B cell (primary cell): ENCODE data around the gene RREB1. TPM values are rescaled to one million over a fixed set of nuclear protein-coding genes. Genes with fewer than 3 reads are reported as not detected.
A peak's percentile ranks its signal among the peaks of the same experiment; 100 is the strongest.

ENCODE experiments used
- ATAC-seq: fragments of 200-7000 bp; cut with Tn5 transposase; one replicate; pipeline ENCODE4 v1.10.0; 2021; ENCODE audit warnings: low read depth, mild to moderate bottlenecking, moderate number of reproducible peaks, moderate library complexity
- CTCF ChIA-PET: fragments of 350-600 bp; sonication (Branson Sonifier 250); formaldehyde crosslinking; loops from one replicate; lab custom pipeline; 2021; ENCODE audit warnings: antibody characterized with exemption, inconsistent platforms; lab: Charles Lee
- POLR2A ChIA-PET: fragments of 350-600 bp; sonication (Branson Sonifier 250); formaldehyde crosslinking; loops from one replicate; lab custom pipeline; 2021; ENCODE audit warnings: antibody characterized with exemption; lab: Charles Lee
- DNase-seq: peaks from one replicate; pipeline ENCODE4 v3.0.0; 2013
- H2AFZ ChIP-seq: 2 replicates; pipeline ENCODE4 v1.6.1; 2012; ENCODE audit warnings: mild to moderate bottlenecking, low read depth, low read length; ENCODE audit not compliant: insufficient read depth, poor library complexity, severe bottlenecking
- H3K27ac ChIP-seq, 2 donors: 1 replicate in 1 of 2; 2 replicates in 1 of 2; pipeline ENCODE4 v1.5.1; 2012 to 2013; ENCODE audit warnings: low read length in 2 of 2, mild to moderate bottlenecking in 2 of 2, moderate library complexity in 1 of 2
- H3K27me3 ChIP-seq, 4 experiments: fragments of 200-600 bp in 1 of 4; sonication (generic) in 1 of 4; replicated peaks in 1 of 4; 1 replicate in 2 of 4; 2 replicates in 2 of 4; pipeline versions ENCODE4 v1.6.1 to v1.7.0; 2013 to 2016; ENCODE audit warnings: low read length in 3 of 4, mild to moderate bottlenecking in 2 of 4, mixed read lengths in 1 of 4, moderate library complexity in 1 of 4; ENCODE audit not compliant: insufficient read depth in 4 of 4, control insufficient read depth in 3 of 4; ENCODE audit errors: control extremely low read depth in 1 of 4
- H3K36me3 ChIP-seq, 2 experiments: replicated peaks in 1 of 2; 1 replicate in 1 of 2; 2 replicates in 1 of 2; pipeline versions ENCODE4 v1.6.1 to v1.7.1; 2013; ENCODE audit warnings: low read length in 1 of 2; ENCODE audit not compliant: insufficient read depth in 2 of 2, control insufficient read depth in 1 of 2; ENCODE audit errors: control extremely low read depth in 1 of 2, extremely low read depth in 1 of 2
- H3K4me1 ChIP-seq, 2 donors: fragments of 200-600 bp in 1 of 2; sonication (generic) in 1 of 2; 1 replicate in 1 of 2; 2 replicates in 1 of 2; pipeline versions ENCODE4 v1.5.1 to v1.6.1; 2013 to 2017; ENCODE audit warnings: low read length in 2 of 2; ENCODE audit not compliant: control insufficient read depth in 2 of 2, insufficient read depth in 2 of 2
- H3K4me2 ChIP-seq: replicated peaks from 2 replicates; pipeline ENCODE3; 2012; ENCODE audit warnings: mild to moderate bottlenecking, low read depth, low read length; ENCODE audit not compliant: poor library complexity, severe bottlenecking
- H3K4me3 ChIP-seq, 5 experiments: fragments of 200-600 bp in 1 of 5; sonication (generic) in 1 of 5; 1 replicate in 3 of 5; 2 replicates in 2 of 5; pipeline versions ENCODE4 v1.5.1 to v1.7.0; 2011 to 2016; ENCODE audit warnings: low read length in 4 of 5, mild to moderate bottlenecking in 4 of 5, low read depth in 2 of 5, control low read depth in 1 of 5, moderate library complexity in 1 of 5; ENCODE audit not compliant: insufficient read depth in 1 of 5; ENCODE audit errors: control extremely low read depth in 1 of 5, extremely low read depth in 1 of 5
- H3K79me2 ChIP-seq: fragments of 200-600 bp; sonication (generic); one replicate; pipeline ENCODE4 v1.6.0; 2016; ENCODE audit warnings: low read length; ENCODE audit not compliant: control insufficient read depth, insufficient read depth
- H3K9ac ChIP-seq: fragments of 200-600 bp; sonication (generic); 2 replicates; pipeline ENCODE4 v1.6.1; 2017; ENCODE audit warnings: mild to moderate bottlenecking, low read length, moderate library complexity
- H3K9me3 ChIP-seq, 3 donors: one replicate each; pipeline versions ENCODE4 v1.6.1 to v1.7.1; 2013; ENCODE audit warnings: low read length in 2 of 3; ENCODE audit not compliant: control insufficient read depth in 2 of 3, insufficient read depth in 1 of 3; ENCODE audit errors: control extremely low read depth in 1 of 3
- H4K20me1 ChIP-seq: 2 replicates; pipeline ENCODE4 v1.6.0; 2012; ENCODE audit warnings: mild to moderate bottlenecking, low read length; ENCODE audit not compliant: insufficient read depth, control insufficient read depth, poor library complexity, severe bottlenecking
- H3K27ac Mint-ChIP-seq: one replicate; pipeline ENCODE4 v1.8.0; 2021; ENCODE audit warnings: mixed read lengths
- H3K27me3 Mint-ChIP-seq: one replicate; pipeline ENCODE4 v1.8.0; 2021; ENCODE audit warnings: mixed read lengths
- H3K4me1 Mint-ChIP-seq: one replicate; pipeline ENCODE4 v1.8.0; 2021; ENCODE audit warnings: mixed read lengths
- H3K4me3 Mint-ChIP-seq: one replicate; pipeline ENCODE4 v1.8.0; 2021; ENCODE audit warnings: mixed read lengths
- H3K9me3 Mint-ChIP-seq: one replicate; pipeline ENCODE4 v1.8.0; 2022; ENCODE audit warnings: mixed read lengths; ENCODE audit not compliant: insufficient read depth
- EZH2 ChIP-seq: IDR thresholded peaks from 2 replicates; pipeline ENCODE4 v1.6.1; 2012; ENCODE audit warnings: borderline replicate concordance, low read depth, mild to moderate bottlenecking, moderate library complexity, low read length; ENCODE audit not compliant: insufficient read depth, poor library complexity, severe bottlenecking
- WGBS: methylation state at CpG from one replicate; pipeline ENCODE4 v1.1.5; 2013; ENCODE audit warnings: missing lambda C conversion rate; ENCODE audit not compliant: insufficient coverage; 5-methylcytosine and 5-hydroxymethylcytosine counted together
- intact Hi-C: fragments of 100-400 bp; cut with micrococcal nuclease; formaldehyde crosslinking; loops from one replicate; pipeline ENCODE4 v1.10.0; 2022
- polyA plus RNA-seq: library from polyadenylated mRNA; depleted of rRNA; stranded (reverse); fragments of >200 nt; gene quantifications from 2 replicates; pipeline ENCODE4 v1.2.3, GENCODE V29; 2012
- total RNA-seq, 2 donors: library from RNA; stranded (reverse); fragments of 120-200 nt in 1 of 2; gene quantifications; 1 replicate in 1 of 2; 2 replicates in 1 of 2; pipeline versions ENCODE4 v1.2.3 to v1.2.4, GENCODE V29; 2013 to 2022
- TF ChIP-seq, protein P1 (sequence below): fragments of 200-600 bp; IDR thresholded peaks from one replicate; pipeline ENCODE4 v1.8.0; 2022; ENCODE audit warnings: antibody characterized with exemption, mild to moderate bottlenecking

The RREB1 gene
- total and polyA plus RNA-seq, 2 donors (not counting 1 experiment from before 2014, with no cell fraction given) = 10.4 to 58.6 TPM

- no peaks in the 10 kb centered on the region for H3K27me3 ChIP-seq
- H3K4me3 Mint-ChIP-seq = peak overlapping the region; percentile 64
- TF ChIP-seq EZH2 = no peak
- TF ChIP-seq, protein P1, sequence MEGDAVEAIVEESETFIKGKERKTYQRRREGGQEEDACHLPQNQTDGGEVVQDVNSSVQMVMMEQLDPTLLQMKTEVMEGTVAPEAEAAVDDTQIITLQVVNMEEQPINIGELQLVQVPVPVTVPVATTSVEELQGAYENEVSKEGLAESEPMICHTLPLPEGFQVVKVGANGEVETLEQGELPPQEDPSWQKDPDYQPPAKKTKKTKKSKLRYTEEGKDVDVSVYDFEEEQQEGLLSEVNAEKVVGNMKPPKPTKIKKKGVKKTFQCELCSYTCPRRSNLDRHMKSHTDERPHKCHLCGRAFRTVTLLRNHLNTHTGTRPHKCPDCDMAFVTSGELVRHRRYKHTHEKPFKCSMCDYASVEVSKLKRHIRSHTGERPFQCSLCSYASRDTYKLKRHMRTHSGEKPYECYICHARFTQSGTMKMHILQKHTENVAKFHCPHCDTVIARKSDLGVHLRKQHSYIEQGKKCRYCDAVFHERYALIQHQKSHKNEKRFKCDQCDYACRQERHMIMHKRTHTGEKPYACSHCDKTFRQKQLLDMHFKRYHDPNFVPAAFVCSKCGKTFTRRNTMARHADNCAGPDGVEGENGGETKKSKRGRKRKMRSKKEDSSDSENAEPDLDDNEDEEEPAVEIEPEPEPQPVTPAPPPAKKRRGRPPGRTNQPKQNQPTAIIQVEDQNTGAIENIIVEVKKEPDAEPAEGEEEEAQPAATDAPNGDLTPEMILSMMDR = peak; percentile 56
- no peak overlapping the region for H3K4me3 ChIP-seq
- no peak overlapping the region for H3K27ac ChIP-seq
- no peak overlapping the region for H3K9ac ChIP-seq
- no peak for DNase-seq
- no peak overlapping the region for H3K4me2 ChIP-seq
- ChIA-PET POLR2A (interaction anchor here (1.2 to 2.8 kb wide), 2 partner anchors 113 to 340 kb away, joined by 3 to 14 read pairs; partner anchors contain the start of genes CAGE1 and RIOK1), CTCF (interaction anchor here (0.7 to 8.2 kb wide), 33 partner anchors 8 to 943 kb away, joined by 3 to 216 read pairs (median 5); partner anchors contain the start of genes CAGE1, RIOK1 and SNRNP48)
- no peaks in the 10 kb centered on the region for H3K36me3 ChIP-seq
- intact Hi-C loops = loop anchor here (1.0 to 5.0 kb wide), 4 partner anchors 113 to 783 kb away; partner anchors contain the start of genes CAGE1 and RIOK1
- H3K27ac Mint-ChIP-seq = peak overlapping the region; percentile 81
- 71% methylated on average over 6 of the region's 7 CpGs for WGBS
- no peaks in the 10 kb centered on the region for H3K27me3 Mint-ChIP-seq
- H3K4me1 ChIP-seq = peaks cover 29 to 36% of the 10 kb centered on the region in 2 donors
- H3K4me1 Mint-ChIP-seq = peaks cover 28% of the 10 kb centered on the region
- no peak for ATAC-seq
- no peaks in the 10 kb centered on the region for H3K9me3 ChIP-seq
- H3K9me3 Mint-ChIP-seq = no peaks in the 10 kb centered on the region
- no peak overlapping the region for H2AFZ ChIP-seq
- no peaks in the 10 kb centered on the region for H4K20me1 ChIP-seq
- H3K79me2 ChIP-seq = no peaks in the 10 kb centered on the region
Observed at GRCh38 chr6:7276199-7276524, 168.4 kb downstream of the RREB1 start.

DNA sequence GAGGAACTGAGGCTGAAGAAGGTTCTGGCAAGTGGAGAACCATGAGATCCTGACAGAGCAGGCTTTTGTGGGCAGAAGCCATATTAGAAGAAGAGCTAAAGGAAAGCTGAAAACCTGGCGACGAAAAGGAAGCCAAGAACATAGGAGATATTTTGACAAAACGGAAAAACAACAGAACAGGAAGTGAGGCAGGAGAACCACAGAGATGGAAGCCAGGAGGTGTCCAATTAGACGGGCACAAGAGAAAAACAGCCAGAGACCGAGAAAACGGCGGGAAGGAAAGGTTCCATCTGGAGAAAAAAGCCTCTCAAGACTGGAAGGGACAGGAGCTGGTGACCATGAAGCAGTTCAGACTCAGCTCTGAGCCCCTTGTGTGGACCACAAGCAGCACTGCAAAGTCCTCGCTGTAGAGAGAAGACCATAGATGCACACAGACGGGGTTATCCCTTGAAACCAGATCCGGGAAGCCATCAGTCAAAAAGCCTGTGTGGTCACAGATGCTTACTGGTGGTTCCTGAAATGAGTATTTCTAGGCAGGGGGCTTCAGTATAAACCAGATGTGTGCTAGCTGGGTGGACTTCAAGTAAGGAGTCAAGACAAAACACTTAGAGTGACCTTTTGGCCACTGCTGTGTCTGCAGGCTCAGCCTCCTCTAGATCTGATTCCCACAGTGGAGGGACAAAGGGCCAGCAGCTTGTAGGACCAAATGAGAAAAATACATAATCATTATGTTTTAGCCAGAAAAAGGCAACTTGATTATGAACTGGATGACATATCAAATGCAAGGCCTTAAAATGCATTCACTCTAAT lies 174.5 kb downstream of the RREB1 start:
- intact Hi-C loops = no loop called here
- H3K9me3 Mint-ChIP-seq = no peaks in the 10 kb centered on the region
- POLR2A ChIA-PET = no interaction called here

More for the DNA sequence above, 174.5 kb downstream of the RREB1 start:
- Histone ChIP-seq H3K4me3 (no peak overlapping the region), H4K20me1 (no peaks in the 10 kb centered on the region), H3K9ac (no peak overlapping the region), H3K36me3 (peaks cover 2 to 18% of the 10 kb centered on the region in 2 experiments), H3K27ac (peak overlapping the region in 1 of 2 donors; percentile 38), H2AFZ (no peak overlapping the region), H3K4me1 (peaks cover 24 to 27% of the 10 kb centered on the region in 2 donors), H3K27me3 (no peaks in the 10 kb centered on the region), H3K9me3 (no peaks in the 10 kb centered on the region), H3K4me2 (peak overlapping the region; percentile 4), H3K79me2 (no peaks in the 10 kb centered on the region)
- no peaks in the 10 kb centered on the region for H3K27me3 Mint-ChIP-seq
- ATAC-seq (no peak), DNase-seq (no peak)
- H3K4me1 Mint-ChIP-seq = peaks cover 25% of the 10 kb centered on the region
- TF ChIP-seq, protein P1 = no peak
- no peak for TF ChIP-seq EZH2
- H3K27ac Mint-ChIP-seq = peak overlapping the region; percentile 43
- H3K4me3 Mint-ChIP-seq = no peak overlapping the region
- whole genome bisulfite sequencing = 33% methylated on average over 10 of the region's 10 CpGs
- CTCF ChIA-PET = interaction anchor here (1.2 kb wide), 1 partner anchor 21 kb away, joined by 4 read pairs; no protein-coding TSS in a partner anchor
